PC-9 (cell line): ENCODE results near the gene PRKD1. TPM values are rescaled to one million over a fixed set of nuclear protein-coding genes. Genes with fewer than 3 reads are reported as not detected.

ENCODE experiments used
- BruUV-seq: library from RNA; stranded (reverse); fragments of 400-500 nt; replicated peaks from 2 replicates; lab custom pipeline; 2021; lab: Mats Ljungman, UMichigan
- CTCF ChIA-PET: fragments of 300-600 bp; sonication (Branson Sonifier 250); formaldehyde crosslinking; loops from one replicate; lab custom pipeline; 2022; ENCODE audit warnings: antibody characterized with exemption; lab: Charles Lee
- POLR2A ChIA-PET: fragments of 300-600 bp; sonication (Branson Sonifier 250); formaldehyde crosslinking; loops from one replicate; lab custom pipeline; 2022; ENCODE audit warnings: antibody characterized with exemption; ENCODE audit not compliant: unreplicated experiment; lab: Charles Lee
- DNase-seq, 2 experiments: peaks; one replicate each; pipeline versions ENCODE4 v3.0.0 to v3.0.0-alpha.2; 2015 to 2022; ENCODE audit warnings: mixed read lengths in 1 of 2
- H2AFZ ChIP-seq: fragments of 200-600 bp; sonication (generic); 2 replicates; pipeline ENCODE4 v1.8.1; 2017; ENCODE audit warnings: antibody characterized with exemption
- H3F3A ChIP-seq: fragments of 200-600 bp; sonication (generic); 2 replicates; pipeline ENCODE4 v1.8.1; 2017; ENCODE audit warnings: antibody characterized with exemption, mild to moderate bottlenecking, low read depth; ENCODE audit not compliant: insufficient read depth
- H3K27ac ChIP-seq: fragments of 200-600 bp; sonication (generic); 2 replicates; pipeline ENCODE4 v1.6.1; 2016; ENCODE audit warnings: mixed run types
- H3K27me3 ChIP-seq: fragments of 200-600 bp; sonication (generic); 2 replicates; pipeline ENCODE4 v1.6.1; 2016; ENCODE audit warnings: low read depth, mixed run types; ENCODE audit not compliant: insufficient read depth
- H3K36me3 ChIP-seq: fragments of 200-600 bp; sonication (generic); 2 replicates; pipeline ENCODE4 v1.6.1; 2016; ENCODE audit warnings: low read depth, mixed run types
- H3K4me1 ChIP-seq: fragments of 200-600 bp; sonication (generic); replicated peaks from 2 replicates; pipeline ENCODE4 v1.6.1; 2016; ENCODE audit warnings: mixed run types; ENCODE audit not compliant: insufficient read depth
- H3K4me2 ChIP-seq: fragments of 200-600 bp; sonication (generic); 2 replicates; pipeline ENCODE4 v1.6.1; 2017; ENCODE audit warnings: mixed run types
- H3K4me3 ChIP-seq: fragments of 200-600 bp; sonication (generic); 2 replicates; pipeline ENCODE4 v1.6.1; 2016; ENCODE audit warnings: mixed run types
- H3K79me2 ChIP-seq: fragments of 200-600 bp; sonication (generic); 2 replicates; pipeline ENCODE4 v1.6.1; 2017; ENCODE audit warnings: low read depth, mixed run types
- H3K9me2 ChIP-seq: fragments of 200-600 bp; sonication (generic); 2 replicates; pipeline ENCODE4 v1.8.1; 2017; ENCODE audit warnings: mild to moderate bottlenecking; ENCODE audit not compliant: insufficient read depth
- H3K9me3 ChIP-seq: fragments of 200-600 bp; sonication (generic); 2 replicates; pipeline ENCODE4 v1.8.1; 2016; ENCODE audit warnings: low read depth; ENCODE audit not compliant: insufficient read depth
- H4K20me1 ChIP-seq: fragments of 200-600 bp; sonication (generic); 2 replicates; pipeline ENCODE4 v1.8.1; 2017; ENCODE audit not compliant: insufficient read depth
- CTCF ChIP-seq: fragments of 200-600 bp; sonication (generic); conservative IDR thresholded peaks from 2 replicates; pipeline ENCODE4 v1.6.1; 2017; ENCODE audit warnings: mixed run types, antibody characterized with exemption, mild to moderate bottlenecking, moderate library complexity
- EZH2 ChIP-seq: fragments of 200-600 bp; sonication (generic); IDR thresholded peaks from 2 replicates; pipeline ENCODE4 v1.8.0; 2017; ENCODE audit warnings: antibody characterized with exemption, low read depth
- intact Hi-C: fragments of 100-400 bp; cut with micrococcal nuclease; formaldehyde crosslinking; loops from one replicate; pipeline ENCODE4 v1.10.0; 2022; ENCODE audit not compliant: unreplicated experiment
- total RNA-seq: library from RNA; stranded (reverse); gene quantifications from 2 replicates; pipeline ENCODE4 v1.2.3, GENCODE V29; 2021

The PRKD1 gene
- total RNA-seq, 1 experiment from 2014 or later: 0.98 TPM

- intact Hi-C loops: no loop called here
- no peak overlapping the region for H2AFZ ChIP-seq
- H3K9me2 ChIP-seq: no peaks in the 10 kb centered on the region
- no peak overlapping the region for H3K4me2 ChIP-seq
- H3K4me1 ChIP-seq: no peaks in the 10 kb centered on the region
- no TSS peak for BruUV-seq
- DNase-seq: no peak
- H3K27ac ChIP-seq: no peak overlapping the region
- no peak overlapping the region for H3K4me3 ChIP-seq
- no peaks in the 10 kb centered on the region for H3K9me3 ChIP-seq
- POLR2A ChIA-PET: interaction anchor here (0.8 kb wide), 1 partner anchor 1206 kb away, joined by 10 read pairs; no protein-coding TSS in a partner anchor
- no peaks in the 10 kb centered on the region for H3F3A ChIP-seq
- CTCF ChIA-PET: interaction anchor here (0.7 kb wide), 1 partner anchor 8 kb away, joined by 3 read pairs; no protein-coding TSS in a partner anchor
- H3K27me3 ChIP-seq: no peaks in the 10 kb centered on the region
- no peaks in the 10 kb centered on the region for H4K20me1 ChIP-seq
- no peaks in the 10 kb centered on the region for H3K79me2 ChIP-seq
- no peaks in the 10 kb centered on the region for H3K36me3 ChIP-seq
- TF ChIP-seq EZH2: no peak
- no peak for TF ChIP-seq CTCF
Measured at GRCh38 chr14:29553427-29553826, 374.2 kb downstream of the PRKD1 start.

GRCh38 chr14:29548948-29549370, 378.7 kb downstream of the PRKD1 start:
- no peaks in the 10 kb centered on the region for H3K27me3 ChIP-seq
- no peak overlapping the region for H3K4me2 ChIP-seq
- CTCF ChIA-PET: interaction anchor here (0.5 to 0.9 kb wide), 3 partner anchors 448 to 895 kb away, joined by 3 read pairs; no protein-coding TSS in a partner anchor
- H4K20me1 ChIP-seq: no peaks in the 10 kb centered on the region
- intact Hi-C loops: loop anchor here (2.0 to 10.0 kb wide), 3 partner anchors 666 to 896 kb away; no protein-coding TSS in a partner anchor
- H3K4me3 ChIP-seq: no peak overlapping the region
- H3K4me1 ChIP-seq: no peaks in the 10 kb centered on the region
- H3K27ac ChIP-seq: no peak overlapping the region
- H3F3A ChIP-seq: no peaks in the 10 kb centered on the region
- H3K9me3 ChIP-seq: no peaks in the 10 kb centered on the region
- H3K36me3 ChIP-seq: no peaks in the 10 kb centered on the region
- H3K9me2 ChIP-seq: no peaks in the 10 kb centered on the region
- no peak for DNase-seq
- no peaks in the 10 kb centered on the region for H3K79me2 ChIP-seq
- POLR2A ChIA-PET: no interaction called here
- no peak overlapping the region for H2AFZ ChIP-seq
- no TSS peak for BruUV-seq
- TF ChIP-seq EZH2 (no peak), CTCF (peak; percentile 65)

GRCh38 chr14:29545714-29546113, 381.9 kb downstream of the PRKD1 start:
- no peak for TF ChIP-seq EZH2
- no peak for TF ChIP-seq CTCF
- Histone ChIP-seq H3K4me1 (no peaks in the 10 kb centered on the region), H3K79me2 (no peaks in the 10 kb centered on the region), H3K4me2 (no peak overlapping the region), H3K36me3 (no peaks in the 10 kb centered on the region), H3K4me3 (no peak overlapping the region), H3K27ac (no peak overlapping the region), H2AFZ (no peak overlapping the region), H4K20me1 (no peaks in the 10 kb centered on the region), H3K9me3 (no peaks in the 10 kb centered on the region), H3K27me3 (no peaks in the 10 kb centered on the region), H3K9me2 (no peaks in the 10 kb centered on the region), H3F3A (no peaks in the 10 kb centered on the region)
- intact Hi-C loops: loop anchor here (5.0 to 10.0 kb wide), 2 partner anchors 727 to 899 kb away; no protein-coding TSS in a partner anchor
- BruUV-seq: no TSS peak
- DNase-seq: no peak
- POLR2A ChIA-PET: no interaction called here
- CTCF ChIA-PET: no interaction called here
